ENCODE results near the gene C6orf132.

The C6orf132 gene

GRCh38 chr6:42105156-42105648, 37.2 kb downstream of the C6orf132 start:
- no peak for DNase-seq (ENCODE audit: low read depth in 1 of 2, low spot score in 1 of 2)

DNA sequence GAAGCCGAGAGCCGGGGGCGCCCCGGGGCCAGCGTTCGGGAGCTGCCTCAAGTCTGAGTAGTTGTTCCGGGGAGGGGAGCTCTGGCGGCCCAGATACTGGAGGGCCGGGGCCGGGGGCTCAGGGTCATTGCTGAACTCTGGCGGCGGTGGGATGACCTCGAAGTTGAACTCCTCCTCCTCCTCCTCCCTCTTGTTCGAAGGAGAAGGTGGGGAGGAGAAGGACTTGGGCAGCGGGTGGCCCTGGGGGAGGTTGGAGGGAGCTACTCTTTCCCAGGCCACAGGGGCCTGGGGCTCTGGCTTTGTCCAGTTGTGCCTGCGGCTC, 37.7 kb downstream of the C6orf132 start:
- no peak for DNase-seq (ENCODE audit: low read depth in 1 of 2, low spot score in 1 of 2)

- peak; percentile 47 to 53 for DNase-seq (ENCODE audit: low read depth in 1 of 2, low spot score in 1 of 2)
Measured at GRCh38 chr6:42104095-42104803, 38.2 kb downstream of the C6orf132 start.

GRCh38 chr6:42103753-42104094, 38.7 kb downstream of the C6orf132 start:
- DNase-seq (ENCODE audit: low read depth in 1 of 2, low spot score in 1 of 2), result no peak

DNA sequence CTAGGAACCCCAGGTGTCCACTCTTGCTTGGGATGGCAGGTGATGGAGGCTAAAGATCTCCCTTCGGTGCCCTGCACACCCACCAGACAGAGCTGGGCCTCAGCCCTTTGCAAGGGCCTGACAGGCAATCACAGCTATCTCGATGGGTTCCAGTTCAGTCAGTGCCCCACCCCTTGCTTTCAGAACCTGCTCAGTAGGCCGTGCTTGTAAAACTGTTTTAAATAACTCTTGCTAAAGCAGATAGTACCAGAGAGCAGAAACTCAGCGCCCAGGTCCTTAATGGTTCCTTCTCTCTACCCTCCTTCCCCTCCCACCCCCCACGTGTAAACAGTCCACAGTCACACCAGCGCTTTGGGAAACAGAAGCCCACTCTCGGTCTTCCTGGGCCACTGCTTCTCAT, 39.2 kb downstream of the C6orf132 start:
- DNase-seq (ENCODE audit: low read depth in 1 of 2, low spot score in 1 of 2), result no peak

DNA sequence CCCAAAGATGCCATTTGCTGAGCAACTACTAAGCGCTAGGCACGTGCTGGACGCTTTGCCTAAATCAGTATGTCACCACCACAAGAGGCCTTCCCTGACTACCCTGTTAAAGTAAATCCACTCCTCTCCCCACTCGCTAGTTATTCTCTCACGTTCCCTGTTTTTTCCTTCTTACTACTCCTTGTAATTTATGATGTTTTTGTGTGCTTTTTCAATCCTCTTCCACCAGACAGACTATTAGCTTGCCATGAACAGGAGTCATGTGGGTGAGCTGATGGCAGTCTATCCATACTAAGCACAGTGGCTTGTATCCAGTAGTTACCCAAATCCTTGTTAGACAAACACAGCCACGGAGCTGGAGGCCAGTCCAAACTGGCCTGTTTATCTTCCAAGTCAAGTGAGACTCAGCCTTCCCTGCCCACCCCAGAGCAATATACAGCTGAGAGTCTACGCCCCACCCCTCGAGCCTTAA, 41.2 kb downstream of the C6orf132 start:
- no peak for DNase-seq (ENCODE audit: low read depth in 1 of 2, low spot score in 1 of 2)

- no peak for DNase-seq (ENCODE audit: low read depth in 1 of 2, low spot score in 1 of 2)
Measured at GRCh38 chr6:42100029-42100901, 42.2 kb downstream of the C6orf132 start.

DNA sequence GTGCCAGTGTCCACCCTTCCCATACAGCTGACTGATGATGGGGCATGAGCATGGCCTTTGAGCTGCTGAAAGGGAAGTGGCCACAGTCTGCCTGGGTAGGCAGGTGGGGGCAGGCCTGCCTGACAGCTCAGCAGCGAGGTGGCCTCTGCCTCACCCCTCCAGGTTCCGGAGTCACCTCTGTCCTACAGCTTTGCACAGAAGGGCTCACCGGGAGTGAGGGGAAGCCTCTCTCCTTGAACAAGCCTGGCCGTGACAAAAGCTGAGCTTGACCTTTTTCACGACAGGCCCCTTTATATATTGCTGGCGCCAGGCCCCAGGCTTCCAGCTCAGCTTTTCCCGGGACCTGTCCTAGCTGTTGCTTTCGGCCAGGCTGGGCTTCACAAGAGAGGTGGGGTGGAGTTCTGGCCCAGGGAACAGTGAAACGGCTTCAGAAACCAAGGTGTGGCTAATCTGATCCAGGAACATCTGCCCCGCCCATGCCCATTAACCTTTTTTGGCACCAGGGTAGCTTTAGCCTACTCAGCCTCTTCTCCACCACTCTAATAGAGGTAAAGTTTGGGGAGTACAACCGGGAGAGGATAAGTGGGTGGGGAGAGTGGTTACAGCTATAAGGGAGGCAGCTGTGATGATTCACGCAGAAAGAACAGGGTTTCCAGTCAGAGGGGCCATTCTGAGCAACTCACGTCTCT, 42.9 kb downstream of the C6orf132 start:
- DNase-seq (ENCODE audit: low read depth in 1 of 2, low spot score in 1 of 2), result no peak

DNA sequence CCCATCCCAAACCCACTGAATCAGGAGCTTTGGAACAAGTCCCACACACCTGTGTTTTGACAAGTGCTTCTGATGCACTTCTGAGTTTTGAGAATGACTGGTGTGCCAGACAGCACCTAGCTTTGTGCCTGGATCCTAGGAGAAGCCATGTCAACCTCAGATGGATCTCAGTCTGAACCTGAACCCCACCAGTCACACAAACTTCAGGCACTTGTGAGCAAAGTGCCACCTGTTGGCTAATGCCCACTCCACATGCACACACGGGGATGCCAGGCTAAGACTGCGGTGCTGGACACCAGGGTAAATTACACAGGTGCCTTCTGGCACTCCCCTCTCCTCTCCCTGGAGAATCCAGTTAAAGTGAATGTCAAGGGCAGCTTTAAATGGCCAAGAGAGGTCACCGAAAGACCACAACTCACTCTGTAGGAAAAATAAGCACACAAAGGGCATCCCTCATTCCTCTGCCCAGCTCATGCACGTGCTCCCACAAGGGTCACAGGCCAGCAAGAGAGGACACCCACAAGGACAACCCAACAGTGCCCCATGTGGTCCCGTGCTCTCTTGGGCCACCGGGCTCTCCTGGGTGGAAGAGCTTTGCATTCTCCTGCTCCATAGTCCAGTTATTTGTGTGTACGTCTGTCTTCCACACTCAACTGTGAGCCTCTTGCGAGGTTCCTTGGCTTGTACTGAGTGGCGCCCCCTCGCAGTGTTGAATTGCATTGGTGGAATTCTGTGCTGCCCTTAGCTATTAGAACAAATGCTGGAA, 46.5 kb downstream of the C6orf132 start:
- DNase-seq (ENCODE audit: low read depth in 1 of 2, low spot score in 1 of 2), result no peak

DNA sequence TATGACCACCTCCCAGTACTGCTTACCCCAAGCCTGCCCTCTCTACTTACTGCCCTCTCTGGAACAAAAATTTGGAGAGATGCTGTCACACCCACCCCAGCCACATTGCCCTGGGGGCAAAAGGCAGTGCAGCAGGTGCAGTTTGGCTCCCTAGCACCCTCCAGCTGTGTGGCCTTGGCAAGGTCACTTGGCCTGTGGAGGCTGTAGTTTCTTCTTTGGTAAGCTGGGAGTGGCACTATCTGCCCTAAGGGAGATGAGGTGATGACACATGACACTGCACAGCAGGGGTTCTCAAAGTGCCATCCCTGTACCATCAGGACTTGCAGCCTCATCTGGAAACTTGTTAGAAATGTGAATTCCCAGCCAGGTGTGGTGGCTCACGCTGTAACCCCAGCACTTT, 47.3 kb downstream of the C6orf132 start:
- no peak for DNase-seq (ENCODE audit: low read depth in 1 of 2, low spot score in 1 of 2)

GRCh38 chr6:42093582-42094329, 48.7 kb downstream of the C6orf132 start:
- no peak for DNase-seq (ENCODE audit: low read depth in 1 of 2, low spot score in 1 of 2)

DNA sequence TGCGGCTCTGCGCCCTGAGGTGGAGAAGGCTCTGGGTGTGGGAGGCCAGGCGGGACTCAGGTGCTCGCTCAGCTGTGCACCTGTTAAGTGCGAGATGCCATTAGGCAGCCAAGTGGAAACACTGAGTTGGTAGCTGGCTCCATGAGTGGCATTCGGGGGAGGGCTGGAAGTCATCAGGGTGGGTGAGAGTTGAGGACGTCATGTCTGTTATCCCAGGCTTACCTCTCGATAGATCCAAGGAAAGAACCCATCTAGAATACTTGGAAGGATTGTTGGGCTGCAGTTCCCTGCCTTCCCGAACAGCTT, 50.7 kb downstream of the C6orf132 start:
- DNase-seq (ENCODE audit: low read depth in 1 of 2, low spot score in 1 of 2), result no peak

DNA sequence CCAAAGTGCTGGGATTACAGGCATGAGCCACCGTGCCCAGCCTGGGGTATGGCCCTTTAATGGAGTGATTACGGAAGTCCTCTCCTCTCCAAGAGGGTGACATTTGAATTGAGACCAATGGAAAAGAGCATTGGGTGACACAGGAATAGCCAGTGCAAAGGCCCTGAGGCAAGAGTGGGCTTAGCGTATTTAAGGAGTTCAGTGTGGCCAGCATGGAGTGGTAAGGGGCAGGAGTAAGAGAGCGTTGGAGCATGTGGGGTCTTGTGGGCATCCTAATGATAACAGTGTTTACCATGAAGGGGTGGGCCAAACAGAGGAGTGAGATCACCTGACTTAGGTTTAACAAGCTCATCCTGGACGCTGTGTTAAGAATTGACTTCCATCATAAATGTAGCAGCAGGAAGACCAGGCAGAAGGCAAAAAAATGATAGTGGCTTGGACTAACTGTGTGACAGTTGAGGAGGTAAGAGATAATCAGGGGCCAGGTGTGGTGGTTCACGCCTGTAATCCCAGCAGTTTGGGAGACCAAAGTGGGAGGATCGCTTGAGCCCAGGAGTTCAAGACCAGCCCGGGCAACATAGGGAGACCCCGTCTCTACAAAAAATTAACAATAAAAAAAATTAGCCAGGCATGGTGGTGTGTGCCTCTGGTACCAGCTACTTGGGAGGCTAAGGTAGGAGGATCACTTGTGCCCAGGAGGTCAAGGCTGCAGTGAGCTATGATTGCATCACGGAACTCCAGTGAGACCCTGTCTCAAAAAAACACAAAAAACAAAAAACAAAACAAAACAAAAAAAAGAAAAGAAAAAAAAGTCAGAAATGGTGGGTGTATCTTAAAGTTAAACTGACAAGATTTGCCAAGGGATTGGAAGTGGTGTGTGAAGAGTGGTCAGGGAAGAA, 51.4 kb downstream of the C6orf132 start:
- no peak for DNase-seq (ENCODE audit: low read depth in 1 of 2, low spot score in 1 of 2)

- DNase-seq (ENCODE audit: low read depth in 1 of 2, low spot score in 1 of 2), result no peak
Measured at GRCh38 chr6:42088101-42088591, 54.3 kb downstream of the C6orf132 start.

DNA sequence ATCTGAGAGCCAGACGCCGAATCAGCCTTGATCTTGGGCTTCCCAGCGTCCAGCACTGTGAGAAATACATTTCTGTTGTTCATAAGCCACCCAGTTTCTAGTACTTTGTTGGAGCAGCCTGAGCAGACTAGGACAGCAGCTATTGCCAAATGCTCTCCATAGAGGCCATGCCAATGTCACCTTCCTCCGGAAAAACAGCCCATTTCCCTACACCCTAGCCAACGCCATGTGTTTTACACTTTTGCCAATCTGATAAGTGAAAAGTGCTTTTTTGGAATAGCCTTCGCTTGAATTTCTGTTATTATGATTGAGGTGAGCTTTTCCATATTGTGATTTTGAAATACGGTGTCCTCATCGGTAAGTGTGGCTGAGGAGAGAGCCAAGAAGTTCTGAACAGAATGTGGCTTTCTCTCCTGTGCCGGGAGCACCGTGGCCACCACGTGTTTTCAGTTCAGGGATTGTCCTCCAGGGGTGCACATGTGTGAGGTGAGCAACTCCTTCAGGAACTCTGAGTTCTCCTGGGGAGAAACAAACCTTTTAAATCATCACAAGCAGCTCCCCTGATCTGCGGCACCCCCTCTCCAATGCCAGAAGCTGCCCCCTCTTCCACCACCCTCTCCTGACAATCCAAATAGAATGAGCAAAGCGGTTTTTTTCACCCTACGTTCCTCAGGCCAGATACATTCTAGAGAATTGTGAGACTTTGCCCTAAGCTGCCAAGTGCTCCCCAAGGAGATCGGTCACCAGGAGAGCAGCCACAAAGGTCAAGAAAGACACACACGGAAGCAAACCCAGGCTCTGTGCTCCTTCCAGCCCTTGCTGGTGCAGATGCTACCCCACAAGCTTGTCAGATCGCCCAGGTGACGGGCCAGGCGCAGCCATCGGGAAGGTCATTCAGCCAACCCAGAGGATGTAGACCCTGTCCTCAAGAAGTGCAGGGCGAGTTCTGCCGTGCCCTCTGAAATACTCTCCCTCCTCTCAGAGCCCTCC, 56.1 kb downstream of the C6orf132 start:
- no peak for DNase-seq (ENCODE audit: low read depth in 1 of 2, low spot score in 1 of 2)

DNA sequence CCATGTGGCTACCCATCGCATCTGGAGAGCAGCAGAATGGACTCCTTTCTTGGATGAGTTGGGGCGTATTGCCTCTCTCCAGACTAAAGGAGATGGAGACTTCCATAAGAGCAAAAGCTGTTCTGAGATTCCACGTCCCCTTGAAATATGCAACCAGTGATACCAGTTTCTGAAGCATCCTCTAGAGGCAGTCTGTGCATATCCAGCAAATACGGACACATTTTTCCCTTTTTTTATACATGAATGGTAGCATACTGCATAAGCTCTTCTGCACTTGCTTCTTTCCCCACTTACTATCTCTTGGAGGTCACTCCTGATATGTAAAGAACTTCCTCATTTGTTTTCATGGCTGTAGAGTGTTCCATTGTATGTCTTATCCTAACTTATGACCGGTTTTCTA, 57.5 kb downstream of the C6orf132 start:
- no peak for DNase-seq (ENCODE audit: low read depth in 1 of 2, low spot score in 1 of 2)

GRCh38 chr6:42083530-42083929, 58.9 kb downstream of the C6orf132 start:
- no peak for DNase-seq (ENCODE audit: low read depth in 1 of 2, low spot score in 1 of 2)

DNA sequence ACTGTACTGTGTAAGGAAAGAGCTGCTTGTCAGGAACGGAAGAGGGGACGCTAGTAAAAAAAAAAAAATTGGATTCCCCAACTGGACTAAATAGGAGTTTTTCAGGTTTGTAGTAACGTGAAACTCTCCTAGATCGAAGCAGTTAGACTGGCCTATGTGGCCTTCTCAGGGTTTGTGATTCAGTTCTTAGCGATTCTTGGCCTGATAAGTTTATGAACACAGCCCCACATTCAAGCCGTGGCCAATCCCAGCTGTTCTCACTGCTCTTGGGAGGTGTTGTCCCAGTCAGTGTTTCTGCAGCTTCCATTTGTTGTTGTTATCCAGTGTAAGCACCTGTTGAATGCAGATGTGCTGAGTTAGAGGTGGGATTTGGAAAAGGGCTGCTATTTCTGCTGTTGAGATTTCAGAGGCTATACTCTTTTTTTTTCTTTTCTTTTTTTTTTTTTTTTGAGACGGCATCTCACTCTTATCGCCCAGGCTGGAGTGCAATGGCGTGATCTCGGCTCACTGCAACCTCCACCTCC, 62.4 kb downstream of the C6orf132 start:
- DNase-seq (ENCODE audit: low read depth in 1 of 2, low spot score in 1 of 2), result no peak
